Chondrocyte (in vitro differentiated cells): ENCODE results near the gene MRPL34. TPM values are rescaled to one million over a fixed set of nuclear protein-coding genes. Genes with fewer than 3 reads are reported as not detected.
A peak's percentile ranks its signal among the peaks of the same experiment; 100 is the strongest.

Source experiments
- DNase-seq: peaks from one replicate; pipeline ENCODE4 v3.0.0; 2021; ENCODE audit warnings: mixed read lengths, low spot score
- H3K27ac Mint-ChIP-seq: one replicate; pipeline ENCODE4 v1.8.0; 2021; ENCODE audit warnings: mild to moderate bottlenecking, moderate library complexity, mixed read lengths; ENCODE audit not compliant: unreplicated experiment
- H3K27me3 Mint-ChIP-seq: 2 replicates; pipeline ENCODE4 v1.8.0; 2021; ENCODE audit warnings: low read depth, mixed read lengths
- H3K36me3 Mint-ChIP-seq: 2 replicates; pipeline ENCODE4 v1.8.0; 2021; ENCODE audit warnings: low read depth, mixed read lengths
- H3K4me1 Mint-ChIP-seq: 2 replicates; pipeline ENCODE4 v1.8.0; 2021; ENCODE audit warnings: low read depth, mild to moderate bottlenecking, mixed read lengths
- H3K4me3 Mint-ChIP-seq: one replicate; pipeline ENCODE4 v1.8.0; 2021; ENCODE audit warnings: mild to moderate bottlenecking, moderate library complexity, mixed read lengths; ENCODE audit not compliant: unreplicated experiment
- H3K9me3 Mint-ChIP-seq: 2 replicates; pipeline ENCODE4 v1.8.0; 2021; ENCODE audit warnings: low read depth, mixed read lengths
- total RNA-seq: library from RNA; stranded (reverse); gene quantifications from 3 replicates; pipeline ENCODE4 v1.2.1, GENCODE V29; 2021
- TF ChIP-seq, protein P1 (sequence below): fragments of 200-600 bp; sonication (generic); IDR thresholded peaks from 2 replicates; pipeline ENCODE4 v1.5.0; 2021; ENCODE audit warnings: antibody characterized with exemption, mild to moderate bottlenecking, moderate library complexity

MRPL34 gene
- total RNA-seq, 1 donor from 2014 or later = 56.6 TPM

GRCh38 chr19:17309198-17309964 is 3.7 kb downstream of the MRPL34 start, which contains the start of gene DDA1:
DDA1 (plus strand) TSS chr19:17309563; CDS start chr19:17309655, 92 bp downstream.
- Mint-ChIP-seq H3K27me3 (no peaks in the 10 kb centered on the region), H3K9me3 (no peaks in the 10 kb centered on the region), H3K36me3 (peaks cover 2% of the 10 kb centered on the region), H3K4me3 (peak within 1 kb of the TSS; percentile 85), H3K4me1 (peaks cover 54% of the 10 kb centered on the region), H3K27ac (peak within 1 kb of the TSS; percentile 90)
- TF ChIP-seq, protein P1, sequence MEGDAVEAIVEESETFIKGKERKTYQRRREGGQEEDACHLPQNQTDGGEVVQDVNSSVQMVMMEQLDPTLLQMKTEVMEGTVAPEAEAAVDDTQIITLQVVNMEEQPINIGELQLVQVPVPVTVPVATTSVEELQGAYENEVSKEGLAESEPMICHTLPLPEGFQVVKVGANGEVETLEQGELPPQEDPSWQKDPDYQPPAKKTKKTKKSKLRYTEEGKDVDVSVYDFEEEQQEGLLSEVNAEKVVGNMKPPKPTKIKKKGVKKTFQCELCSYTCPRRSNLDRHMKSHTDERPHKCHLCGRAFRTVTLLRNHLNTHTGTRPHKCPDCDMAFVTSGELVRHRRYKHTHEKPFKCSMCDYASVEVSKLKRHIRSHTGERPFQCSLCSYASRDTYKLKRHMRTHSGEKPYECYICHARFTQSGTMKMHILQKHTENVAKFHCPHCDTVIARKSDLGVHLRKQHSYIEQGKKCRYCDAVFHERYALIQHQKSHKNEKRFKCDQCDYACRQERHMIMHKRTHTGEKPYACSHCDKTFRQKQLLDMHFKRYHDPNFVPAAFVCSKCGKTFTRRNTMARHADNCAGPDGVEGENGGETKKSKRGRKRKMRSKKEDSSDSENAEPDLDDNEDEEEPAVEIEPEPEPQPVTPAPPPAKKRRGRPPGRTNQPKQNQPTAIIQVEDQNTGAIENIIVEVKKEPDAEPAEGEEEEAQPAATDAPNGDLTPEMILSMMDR = no peak
- peak; percentile 99 for DNase-seq

DNA sequence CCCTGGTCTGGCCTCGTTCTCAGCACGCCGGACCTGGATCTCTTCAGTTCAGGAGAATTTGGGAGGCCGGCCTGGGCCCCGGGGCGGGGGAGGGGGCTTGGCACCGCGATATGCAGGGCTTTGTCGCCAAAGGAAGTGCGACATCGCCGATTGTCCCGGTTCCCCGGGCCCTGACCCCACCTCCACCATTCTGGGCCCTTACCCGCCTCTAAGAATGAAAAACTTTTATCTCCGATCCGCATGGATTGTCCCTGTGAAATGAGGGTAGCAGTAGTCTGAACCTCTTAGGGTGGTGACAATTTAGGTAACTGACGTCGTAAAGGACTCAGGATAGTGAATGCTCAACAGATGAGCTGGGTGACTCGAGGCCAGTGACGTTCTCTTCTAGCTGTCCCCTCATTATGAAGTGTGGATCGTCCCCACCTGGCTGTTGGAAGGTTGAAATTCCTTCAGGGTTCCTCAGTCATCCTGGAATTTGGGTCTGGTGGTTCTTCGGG is 4.3 kb downstream of the MRPL34 start:
- peaks cover 48% of the 10 kb centered on the region for H3K4me1 Mint-ChIP-seq
- no peak for DNase-seq
- H3K27me3 Mint-ChIP-seq = no peaks in the 10 kb centered on the region
- H3K4me3 Mint-ChIP-seq = peak overlapping the region; percentile 85
- peak overlapping the region; percentile 90 for H3K27ac Mint-ChIP-seq
- TF ChIP-seq, protein P1 = no peak
- peaks cover 2% of the 10 kb centered on the region for H3K36me3 Mint-ChIP-seq
- H3K9me3 Mint-ChIP-seq = no peaks in the 10 kb centered on the region

- Mint-ChIP-seq H3K27ac (peak overlapping the region; percentile 96), H3K4me1 (peaks cover 40% of the 10 kb centered on the region), H3K4me3 (peak overlapping the region; percentile 65)
Measured at GRCh38 chr19:17311455-17312188, 6.0 kb downstream of the MRPL34 start.

DNA sequence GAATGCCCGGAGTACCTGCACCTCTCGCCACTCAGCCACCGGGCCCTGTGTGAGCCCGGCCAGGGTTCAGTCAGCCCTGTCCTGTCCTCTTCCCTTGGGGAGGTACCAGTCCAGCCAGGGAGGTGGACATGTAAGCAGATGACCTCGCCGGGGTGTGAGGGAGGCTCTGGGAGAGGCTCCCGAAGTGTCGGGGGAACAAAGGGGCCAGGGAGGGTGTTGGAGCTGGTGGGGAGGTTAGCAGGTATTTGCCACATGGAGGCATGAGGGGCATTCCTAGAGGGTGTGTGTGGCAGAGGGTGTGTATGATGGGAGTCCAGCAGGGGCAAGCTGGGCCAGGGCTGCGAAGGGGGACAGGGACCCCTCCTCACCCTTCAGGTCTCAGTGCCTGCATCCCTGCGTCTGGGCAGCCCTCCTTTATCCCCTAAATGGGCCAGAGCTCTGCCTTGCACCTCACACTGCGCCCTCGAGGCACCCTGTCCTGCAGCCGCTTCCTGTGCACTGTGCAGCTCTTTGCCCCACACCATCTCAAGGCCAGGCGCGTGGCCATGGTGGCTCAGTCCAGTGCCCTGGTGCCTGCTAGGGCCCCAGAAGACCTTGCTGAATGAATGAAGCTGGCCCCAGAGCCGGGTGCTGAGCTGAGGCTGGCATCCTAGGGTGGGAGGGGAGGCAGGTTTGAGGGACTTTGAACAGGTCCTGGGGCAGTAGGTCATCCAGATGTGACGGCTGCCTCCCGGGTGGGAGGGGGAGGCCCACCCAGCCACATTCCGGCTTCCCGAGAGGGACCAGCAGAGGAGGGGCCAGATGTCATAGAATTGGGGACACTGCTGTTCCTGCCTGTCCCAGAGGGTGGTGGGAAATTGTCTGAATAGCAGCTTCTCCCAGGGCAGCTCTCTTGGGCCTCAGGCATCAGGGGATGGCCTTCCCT is 6.8 kb downstream of the MRPL34 start:
- Mint-ChIP-seq H3K4me3 (peak overlapping the region; percentile 65), H3K36me3 (peaks cover 10% of the 10 kb centered on the region), H3K9me3 (no peaks in the 10 kb centered on the region), H3K4me1 (peaks cover 37% of the 10 kb centered on the region), H3K27ac (peak overlapping the region; percentile 96), H3K27me3 (no peaks in the 10 kb centered on the region)
- TF ChIP-seq, protein P1 = no peak
- DNase-seq = no peak

More at GRCh38 chr19:17311455-17312188, 6.0 kb downstream of the MRPL34 start:
- TF ChIP-seq, protein P1 = no peak
- DNase-seq = no peak
- no peaks in the 10 kb centered on the region for H3K9me3 Mint-ChIP-seq
- no peaks in the 10 kb centered on the region for H3K27me3 Mint-ChIP-seq
- peaks cover 10% of the 10 kb centered on the region for H3K36me3 Mint-ChIP-seq
